ENCODE results near the gene GNLY.

DNA sequence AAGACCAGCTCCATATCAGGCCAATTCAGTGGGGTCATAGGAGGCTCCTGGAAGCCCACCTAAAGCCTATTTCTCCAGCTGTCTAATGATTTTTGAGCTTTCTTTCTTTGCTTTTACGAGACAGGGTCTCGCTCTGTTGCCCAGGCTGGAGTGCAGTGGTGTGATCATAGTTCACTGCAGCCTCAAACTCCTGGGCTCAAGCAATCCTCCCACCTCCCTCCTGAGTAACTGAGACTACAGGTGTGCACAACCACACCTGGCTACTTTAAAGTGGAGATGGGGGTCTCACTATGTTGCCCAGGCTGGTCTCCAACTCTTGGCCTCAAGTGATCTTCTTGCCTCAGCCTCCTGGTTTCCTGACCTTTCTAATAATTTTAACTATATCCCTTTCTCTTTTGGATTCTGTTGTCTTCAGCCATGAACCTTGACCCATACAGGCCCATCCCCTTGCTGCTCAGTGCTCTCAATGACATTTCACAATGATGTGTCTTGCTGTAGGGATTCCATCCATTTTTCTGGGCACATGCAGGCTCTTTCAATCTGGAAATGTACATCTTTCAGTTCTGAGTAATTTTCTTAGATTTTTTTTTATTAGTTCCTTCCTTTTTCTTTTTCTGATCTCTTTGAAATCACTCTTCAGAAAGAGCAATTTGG lies 29.7 kb downstream of the GNLY start:
- TF ChIP-seq, protein P1, sequence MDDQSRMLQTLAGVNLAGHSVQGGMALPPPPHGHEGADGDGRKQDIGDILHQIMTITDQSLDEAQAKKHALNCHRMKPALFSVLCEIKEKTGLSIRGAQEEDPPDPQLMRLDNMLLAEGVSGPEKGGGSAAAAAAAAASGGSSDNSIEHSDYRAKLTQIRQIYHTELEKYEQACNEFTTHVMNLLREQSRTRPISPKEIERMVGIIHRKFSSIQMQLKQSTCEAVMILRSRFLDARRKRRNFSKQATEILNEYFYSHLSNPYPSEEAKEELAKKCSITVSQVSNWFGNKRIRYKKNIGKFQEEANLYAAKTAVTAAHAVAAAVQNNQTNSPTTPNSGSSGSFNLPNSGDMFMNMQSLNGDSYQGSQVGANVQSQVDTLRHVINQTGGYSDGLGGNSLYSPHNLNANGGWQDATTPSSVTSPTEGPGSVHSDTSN (IDR thresholded peaks at IDR 0.05), result no peak
- TF ChIP-seq TCF12 (IDR thresholded peaks at IDR 0.05) (no peak), ELF1 (IDR thresholded peaks at IDR 0.05) (no peak), YY1 (IDR thresholded peaks at IDR 0.05; ENCODE audit: low read depth) (no peak), FOXJ3 (CRISPR knock-in tag; IDR thresholded peaks at IDR 0.05) (no peak), JUND (IDR thresholded peaks at IDR 0.05) (no peak), CHD2 (IDR thresholded peaks at IDR 0.05; ENCODE audit: low read length, partially characterized antibody) (no peak), SMC3 (IDR thresholded peaks at IDR 0.05; ENCODE audit: low read depth, low read length) (no peak)
- TF ChIP-seq, protein P2, sequence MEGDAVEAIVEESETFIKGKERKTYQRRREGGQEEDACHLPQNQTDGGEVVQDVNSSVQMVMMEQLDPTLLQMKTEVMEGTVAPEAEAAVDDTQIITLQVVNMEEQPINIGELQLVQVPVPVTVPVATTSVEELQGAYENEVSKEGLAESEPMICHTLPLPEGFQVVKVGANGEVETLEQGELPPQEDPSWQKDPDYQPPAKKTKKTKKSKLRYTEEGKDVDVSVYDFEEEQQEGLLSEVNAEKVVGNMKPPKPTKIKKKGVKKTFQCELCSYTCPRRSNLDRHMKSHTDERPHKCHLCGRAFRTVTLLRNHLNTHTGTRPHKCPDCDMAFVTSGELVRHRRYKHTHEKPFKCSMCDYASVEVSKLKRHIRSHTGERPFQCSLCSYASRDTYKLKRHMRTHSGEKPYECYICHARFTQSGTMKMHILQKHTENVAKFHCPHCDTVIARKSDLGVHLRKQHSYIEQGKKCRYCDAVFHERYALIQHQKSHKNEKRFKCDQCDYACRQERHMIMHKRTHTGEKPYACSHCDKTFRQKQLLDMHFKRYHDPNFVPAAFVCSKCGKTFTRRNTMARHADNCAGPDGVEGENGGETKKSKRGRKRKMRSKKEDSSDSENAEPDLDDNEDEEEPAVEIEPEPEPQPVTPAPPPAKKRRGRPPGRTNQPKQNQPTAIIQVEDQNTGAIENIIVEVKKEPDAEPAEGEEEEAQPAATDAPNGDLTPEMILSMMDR (IDR thresholded peaks at IDR 0.05), result no peak
- TF ChIP-seq, protein P3, sequence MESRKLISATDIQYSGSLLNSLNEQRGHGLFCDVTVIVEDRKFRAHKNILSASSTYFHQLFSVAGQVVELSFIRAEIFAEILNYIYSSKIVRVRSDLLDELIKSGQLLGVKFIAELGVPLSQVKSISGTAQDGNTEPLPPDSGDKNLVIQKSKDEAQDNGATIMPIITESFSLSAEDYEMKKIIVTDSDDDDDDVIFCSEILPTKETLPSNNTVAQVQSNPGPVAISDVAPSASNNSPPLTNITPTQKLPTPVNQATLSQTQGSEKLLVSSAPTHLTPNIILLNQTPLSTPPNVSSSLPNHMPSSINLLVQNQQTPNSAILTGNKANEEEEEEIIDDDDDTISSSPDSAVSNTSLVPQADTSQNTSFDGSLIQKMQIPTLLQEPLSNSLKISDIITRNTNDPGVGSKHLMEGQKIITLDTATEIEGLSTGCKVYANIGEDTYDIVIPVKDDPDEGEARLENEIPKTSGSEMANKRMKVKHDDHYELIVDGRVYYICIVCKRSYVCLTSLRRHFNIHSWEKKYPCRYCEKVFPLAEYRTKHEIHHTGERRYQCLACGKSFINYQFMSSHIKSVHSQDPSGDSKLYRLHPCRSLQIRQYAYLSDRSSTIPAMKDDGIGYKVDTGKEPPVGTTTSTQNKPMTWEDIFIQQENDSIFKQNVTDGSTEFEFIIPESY (IDR thresholded peaks at IDR 0.05; ENCODE audit: borderline replicate concordance, low read depth), result no peak
